Keratinocyte (primary cell): ENCODE data around the gene ERVMER34-1.

Experiments used
- EZH2 ChIP-seq: IDR thresholded peaks from one replicate; pipeline ENCODE4 v1.6.1; 2012; ENCODE audit warnings: inconsistent platforms, mild to moderate bottlenecking, low read length, moderate library complexity
- TF ChIP-seq, protein P1 (sequence below), 3 experiments: IDR thresholded peaks in 1 of 3; conservative IDR thresholded peaks in 1 of 3; optimal IDR thresholded peaks in 1 of 3; 2 replicates in 2 of 3; 3 replicates in 1 of 3; pipeline versions ENCODE3 to v1.5.1; 2011; ENCODE audit warnings: low read length in 3 of 3, mild to moderate bottlenecking in 3 of 3, moderate library complexity in 2 of 3, control low read depth in 1 of 3, inconsistent platforms in 1 of 3; ENCODE audit not compliant: insufficient read depth in 2 of 3; ENCODE audit errors: extremely low read depth in 1 of 3

- TF ChIP-seq, protein P1, sequence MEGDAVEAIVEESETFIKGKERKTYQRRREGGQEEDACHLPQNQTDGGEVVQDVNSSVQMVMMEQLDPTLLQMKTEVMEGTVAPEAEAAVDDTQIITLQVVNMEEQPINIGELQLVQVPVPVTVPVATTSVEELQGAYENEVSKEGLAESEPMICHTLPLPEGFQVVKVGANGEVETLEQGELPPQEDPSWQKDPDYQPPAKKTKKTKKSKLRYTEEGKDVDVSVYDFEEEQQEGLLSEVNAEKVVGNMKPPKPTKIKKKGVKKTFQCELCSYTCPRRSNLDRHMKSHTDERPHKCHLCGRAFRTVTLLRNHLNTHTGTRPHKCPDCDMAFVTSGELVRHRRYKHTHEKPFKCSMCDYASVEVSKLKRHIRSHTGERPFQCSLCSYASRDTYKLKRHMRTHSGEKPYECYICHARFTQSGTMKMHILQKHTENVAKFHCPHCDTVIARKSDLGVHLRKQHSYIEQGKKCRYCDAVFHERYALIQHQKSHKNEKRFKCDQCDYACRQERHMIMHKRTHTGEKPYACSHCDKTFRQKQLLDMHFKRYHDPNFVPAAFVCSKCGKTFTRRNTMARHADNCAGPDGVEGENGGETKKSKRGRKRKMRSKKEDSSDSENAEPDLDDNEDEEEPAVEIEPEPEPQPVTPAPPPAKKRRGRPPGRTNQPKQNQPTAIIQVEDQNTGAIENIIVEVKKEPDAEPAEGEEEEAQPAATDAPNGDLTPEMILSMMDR (optimal IDR thresholded peaks at IDR 0.05 in 1 of 3, IDR thresholded peaks at IDR 0.05 in 1 of 3, conservative IDR thresholded peaks at IDR 0.05 in 1 of 3; ENCODE audit: extremely low read depth in 1 of 3, insufficient read depth in 2 of 3, low read length in 3 of 3): no peak
- TF ChIP-seq EZH2: no peak
These were observed 29.0 kb downstream of the ERVMER34-1 start for GRCh38 chr4:52721968-52722815.
